Measurements from ENCODE around the gene ARMC3. TPM values are rescaled to one million over a fixed set of nuclear protein-coding genes. Genes with fewer than 3 reads are reported as not detected.
A peak's percentile ranks its signal among the peaks of the same experiment; 100 is the strongest.

The ARMC3 gene
- total RNA-seq, 4 donors from 2014 or later, result not detected

- H3K36me3 ChIP-seq, result no peaks in the 10 kb centered on the region
- intact Hi-C loops (cut with DNase I), result no loop called here
- H3K27me3 ChIP-seq, result no peaks in the 10 kb centered on the region
- TF ChIP-seq POLR2A (IDR thresholded peaks at IDR 0.05) (no peak), CTCF (IDR thresholded peaks at IDR 0.05) (peak; percentile 89 to 95 (median 93))
- 3% methylated on average over 12 of the region's 12 CpGs for WGBS, 2 donors
- no peaks in the 10 kb centered on the region for H3K9me3 ChIP-seq
- no peak overlapping the region for H3K27ac ChIP-seq
- H3K4me3 ChIP-seq, result no peak overlapping the region
- DNase-seq, result no peak
- peaks cover 0 to 5% (median 0%) of the 10 kb centered on the region in 3 donors for H3K4me1 ChIP-seq
Measured at GRCh38 chr10:22988581-22989360, 60.9 kb downstream of the ARMC3 start.

- peaks cover 0 to 2% (median 0%) of the 10 kb centered on the region in 4 donors for H3K27me3 ChIP-seq
- intact Hi-C loops (cut with DNase I), result loop anchor here (5.0 to 10.0 kb wide), 2 partner anchors 74 to 993 kb away; no protein-coding TSS in a partner anchor
- H3K36me3 ChIP-seq, result no peaks in the 10 kb centered on the region
- no peak overlapping the region for H3K27ac ChIP-seq
- H3K9me3 ChIP-seq, result no peaks in the 10 kb centered on the region
- WGBS, 2 donors, result 86 to 91% methylated on average over 4 of the region's 4 CpGs
- TF ChIP-seq CTCF (IDR thresholded peaks at IDR 0.05), result no peak
- H3K4me1 ChIP-seq, result peaks cover 0 to 5% (median 0%) of the 10 kb centered on the region in 3 donors
- H3K4me3 ChIP-seq, result no peak overlapping the region
- no peak for DNase-seq
Measured at GRCh38 chr10:22990443-22990842, 62.6 kb downstream of the ARMC3 start.

GRCh38 chr10:22992075-22992474 lies 64.2 kb downstream of the ARMC3 start:
- H3K9me3 ChIP-seq, result no peaks in the 10 kb centered on the region
- H3K27ac ChIP-seq, result no peak overlapping the region
- DNase-seq, result no peak
- no peak for TF ChIP-seq POLR2A (IDR thresholded peaks at IDR 0.05)
- no peak for TF ChIP-seq CTCF (IDR thresholded peaks at IDR 0.05)
- intact Hi-C loops (cut with DNase I), result loop anchor here (5.0 to 10.0 kb wide), 2 partner anchors 73 to 995 kb away; no protein-coding TSS in a partner anchor
- H3K36me3 ChIP-seq, result no peaks in the 10 kb centered on the region
- peaks cover 0 to 5% (median 0%) of the 10 kb centered on the region in 3 donors for H3K4me1 ChIP-seq
- peaks cover 0 to 11% (median 2%) of the 10 kb centered on the region in 4 donors for H3K27me3 ChIP-seq
- no peak overlapping the region for H3K4me3 ChIP-seq
- WGBS, 2 donors, result 46 to 51% methylated on average over 5 of the region's 5 CpGs

- Histone ChIP-seq H3K27ac (no peak overlapping the region), H3K36me3 (no peaks in the 10 kb centered on the region), H3K9me3 (no peaks in the 10 kb centered on the region), H3K27me3 (peaks cover 0 to 13% (median 2%) of the 10 kb centered on the region in 4 donors), H3K4me3 (no peak overlapping the region), H3K4me1 (peaks cover 0 to 5% (median 0%) of the 10 kb centered on the region in 3 donors)
- intact Hi-C loops (cut with DNase I), result loop anchor here (5.0 to 10.0 kb wide), 2 partner anchors 72 to 995 kb away; no protein-coding TSS in a partner anchor
- 67 to 86% methylated on average over 8 of the region's 8 CpGs for WGBS, 2 donors
- no peak for DNase-seq
- TF ChIP-seq POLR2A (IDR thresholded peaks at IDR 0.05), result no peak
- no peak for TF ChIP-seq CTCF (IDR thresholded peaks at IDR 0.05)
Measured at GRCh38 chr10:22992621-22993020, 64.8 kb downstream of the ARMC3 start.

GRCh38 chr10:22993314-22993713 lies 65.5 kb downstream of the ARMC3 start:
- TF ChIP-seq CTCF (IDR thresholded peaks at IDR 0.05), result no peak
- TF ChIP-seq POLR2A (IDR thresholded peaks at IDR 0.05), result no peak
- Histone ChIP-seq H3K27ac (no peak overlapping the region), H3K4me1 (peaks cover 0 to 5% (median 0%) of the 10 kb centered on the region in 3 donors), H3K27me3 (peaks cover 0 to 13% (median 2%) of the 10 kb centered on the region in 4 donors), H3K36me3 (no peaks in the 10 kb centered on the region), H3K4me3 (no peak overlapping the region), H3K9me3 (no peaks in the 10 kb centered on the region)
- no peak for DNase-seq
- intact Hi-C loops (cut with DNase I), result loop anchor here (5.0 to 10.0 kb wide), 2 partner anchors 71 to 996 kb away; no protein-coding TSS in a partner anchor
- 76 to 81% methylated on average over 5 of the region's 5 CpGs for WGBS, 2 donors

Measured in esophagus squamous epithelium (tissue), 5 donors.